Activated CD8-positive, alpha-beta memory T cell treated with anti-CD3 and anti-CD28 coated beads for 1 hour (primary cell): ENCODE data around the gene TMEM38A.

Experiments
- DNase-seq, 2 donors: peaks; one replicate each; pipeline ENCODE4 v3.0.0-alpha.2; 2020; ENCODE audit warnings: low read depth in 1 of 2; ENCODE audit errors: extremely low read depth in 1 of 2

The TMEM38A gene

DNA sequence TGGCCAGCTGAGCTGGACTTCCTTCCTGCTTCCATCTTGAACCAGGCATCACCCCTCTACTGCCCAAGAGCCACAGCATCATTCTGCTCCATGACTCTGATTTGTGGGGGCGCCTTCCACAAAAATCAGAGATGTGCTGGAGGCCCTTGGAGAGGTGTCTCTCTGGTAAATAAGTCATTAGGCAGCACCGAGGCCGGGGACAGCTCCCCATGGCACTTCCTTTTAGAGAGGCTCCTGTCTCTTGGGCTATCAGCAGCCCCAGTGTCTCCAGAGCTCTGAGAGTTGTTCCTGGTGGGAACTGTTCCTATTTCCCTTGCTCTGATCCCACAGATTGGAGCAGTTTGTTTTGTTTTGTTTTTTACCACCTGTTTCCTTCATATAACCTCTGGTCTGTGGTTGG lies 78.6 kb downstream of the TMEM38A start:
- no peak for DNase-seq
